ENCODE data around the gene LYVE1.

LYVE1 gene

GRCh38 chr11:10607462-10608132 lies 39.1 kb upstream of the LYVE1 start:
- TF ChIP-seq FOXP2 (optimal IDR thresholded peaks at IDR 0.05; ENCODE audit: borderline replicate concordance, extremely low read depth, extremely low read length, insufficient read depth), result no peak

DNA sequence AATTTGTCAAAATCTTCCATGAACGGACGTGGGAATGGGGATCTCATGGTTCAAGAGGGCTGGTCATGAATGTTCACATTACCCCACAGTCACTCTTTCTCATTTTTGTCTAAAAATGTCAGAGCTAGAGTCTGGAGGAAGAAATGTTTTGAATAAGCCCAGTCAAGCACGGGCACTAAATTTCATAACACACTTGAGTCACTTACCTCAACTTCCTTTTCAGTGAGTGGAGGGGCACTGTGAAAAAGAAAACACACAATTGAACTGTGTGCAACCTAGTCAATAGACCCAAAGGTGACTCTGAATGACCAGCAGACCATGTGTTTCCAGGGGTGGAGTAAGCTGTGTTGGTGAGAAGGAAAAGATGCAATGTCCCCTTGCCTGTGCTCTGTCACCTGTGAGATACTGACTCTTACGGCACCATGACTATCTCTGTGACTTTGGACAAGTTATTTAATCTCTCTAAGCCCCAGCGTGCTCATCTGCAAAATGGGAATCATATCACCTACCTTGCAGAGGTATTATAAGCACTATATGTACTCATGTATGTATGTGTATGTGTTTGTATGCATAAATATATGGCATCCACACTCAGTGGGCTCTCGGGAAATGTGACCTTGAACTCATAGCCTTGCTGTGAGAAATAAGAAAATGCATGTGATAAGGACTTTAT lies 38.2 kb upstream of the LYVE1 start:
- TF ChIP-seq SIN3A (IDR thresholded peaks at IDR 0.05; ENCODE audit: borderline replicate concordance, insufficient read depth, low read length) (no peak), POLR2AphosphoS5 (IDR thresholded peaks at IDR 0.05; ENCODE audit: low read depth, low read length) (no peak), FOXP2 (optimal IDR thresholded peaks at IDR 0.05; ENCODE audit: borderline replicate concordance, extremely low read depth, extremely low read length, insufficient read depth) (no peak), TAF1 (IDR thresholded peaks at IDR 0.05; ENCODE audit: borderline replicate concordance, insufficient read depth, low read length) (no peak)
- TF ChIP-seq, protein P1, sequence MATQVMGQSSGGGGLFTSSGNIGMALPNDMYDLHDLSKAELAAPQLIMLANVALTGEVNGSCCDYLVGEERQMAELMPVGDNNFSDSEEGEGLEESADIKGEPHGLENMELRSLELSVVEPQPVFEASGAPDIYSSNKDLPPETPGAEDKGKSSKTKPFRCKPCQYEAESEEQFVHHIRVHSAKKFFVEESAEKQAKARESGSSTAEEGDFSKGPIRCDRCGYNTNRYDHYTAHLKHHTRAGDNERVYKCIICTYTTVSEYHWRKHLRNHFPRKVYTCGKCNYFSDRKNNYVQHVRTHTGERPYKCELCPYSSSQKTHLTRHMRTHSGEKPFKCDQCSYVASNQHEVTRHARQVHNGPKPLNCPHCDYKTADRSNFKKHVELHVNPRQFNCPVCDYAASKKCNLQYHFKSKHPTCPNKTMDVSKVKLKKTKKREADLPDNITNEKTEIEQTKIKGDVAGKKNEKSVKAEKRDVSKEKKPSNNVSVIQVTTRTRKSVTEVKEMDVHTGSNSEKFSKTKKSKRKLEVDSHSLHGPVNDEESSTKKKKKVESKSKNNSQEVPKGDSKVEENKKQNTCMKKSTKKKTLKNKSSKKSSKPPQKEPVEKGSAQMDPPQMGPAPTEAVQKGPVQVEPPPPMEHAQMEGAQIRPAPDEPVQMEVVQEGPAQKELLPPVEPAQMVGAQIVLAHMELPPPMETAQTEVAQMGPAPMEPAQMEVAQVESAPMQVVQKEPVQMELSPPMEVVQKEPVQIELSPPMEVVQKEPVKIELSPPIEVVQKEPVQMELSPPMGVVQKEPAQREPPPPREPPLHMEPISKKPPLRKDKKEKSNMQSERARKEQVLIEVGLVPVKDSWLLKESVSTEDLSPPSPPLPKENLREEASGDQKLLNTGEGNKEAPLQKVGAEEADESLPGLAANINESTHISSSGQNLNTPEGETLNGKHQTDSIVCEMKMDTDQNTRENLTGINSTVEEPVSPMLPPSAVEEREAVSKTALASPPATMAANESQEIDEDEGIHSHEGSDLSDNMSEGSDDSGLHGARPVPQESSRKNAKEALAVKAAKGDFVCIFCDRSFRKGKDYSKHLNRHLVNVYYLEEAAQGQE (IDR thresholded peaks at IDR 0.05; ENCODE audit: insufficient read depth in 1 of 2, low read depth in 2 of 2, low read length in 2 of 2), result no peak

GRCh38 chr11:10605941-10606381 lies 37.5 kb upstream of the LYVE1 start:
- TF ChIP-seq, protein P1 (IDR thresholded peaks at IDR 0.05; ENCODE audit: insufficient read depth in 1 of 2, low read depth in 2 of 2, low read length in 2 of 2), result no peak
- TF ChIP-seq POLR2AphosphoS5 (IDR thresholded peaks at IDR 0.05; ENCODE audit: low read depth, low read length) (no peak), TAF1 (IDR thresholded peaks at IDR 0.05; ENCODE audit: borderline replicate concordance, insufficient read depth, low read length) (no peak), SIN3A (IDR thresholded peaks at IDR 0.05; ENCODE audit: borderline replicate concordance, insufficient read depth, low read length) (no peak), FOXP2 (optimal IDR thresholded peaks at IDR 0.05; ENCODE audit: borderline replicate concordance, extremely low read depth, extremely low read length, insufficient read depth) (no peak)

DNA sequence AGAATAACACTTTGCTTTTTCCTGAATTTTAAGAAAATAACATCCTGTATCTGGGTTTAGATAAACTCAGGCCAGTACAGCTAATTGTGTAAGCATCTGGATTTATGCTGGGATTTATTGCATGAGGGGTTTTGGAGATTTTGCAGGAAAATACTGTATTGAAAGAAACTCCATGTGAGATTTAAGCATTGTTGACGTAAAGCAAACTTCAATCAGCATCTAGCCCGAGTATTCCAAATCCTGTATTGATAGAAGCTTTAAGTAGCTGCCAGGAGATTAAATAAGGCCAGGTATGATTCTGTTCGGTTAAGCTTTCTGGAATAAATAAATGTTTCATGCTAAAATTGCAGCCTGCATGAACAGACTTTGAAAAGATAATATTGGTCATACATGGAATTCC lies 36.3 kb upstream of the LYVE1 start:
- TF ChIP-seq TAF1 (IDR thresholded peaks at IDR 0.05; ENCODE audit: borderline replicate concordance, insufficient read depth, low read length), result no peak
- no peak for TF ChIP-seq POLR2AphosphoS5 (IDR thresholded peaks at IDR 0.05; ENCODE audit: low read depth, low read length)
- no peak for TF ChIP-seq SIN3A (IDR thresholded peaks at IDR 0.05; ENCODE audit: borderline replicate concordance, insufficient read depth, low read length)

GRCh38 chr11:10604340-10604748 lies 35.9 kb upstream of the LYVE1 start:
- TF ChIP-seq, protein P1 (IDR thresholded peaks at IDR 0.05; ENCODE audit: insufficient read depth in 1 of 2, low read depth in 2 of 2, low read length in 2 of 2), result no peak

- TF ChIP-seq FOXP2 (optimal IDR thresholded peaks at IDR 0.05; ENCODE audit: borderline replicate concordance, extremely low read depth, extremely low read length, insufficient read depth), result no peak
- TF ChIP-seq, protein P1 (IDR thresholded peaks at IDR 0.05; ENCODE audit: insufficient read depth in 1 of 2, low read depth in 2 of 2, low read length in 2 of 2), result no peak
- TF ChIP-seq SIN3A (IDR thresholded peaks at IDR 0.05; ENCODE audit: borderline replicate concordance, insufficient read depth, low read length), result no peak
- no peak for TF ChIP-seq POLR2AphosphoS5 (IDR thresholded peaks at IDR 0.05; ENCODE audit: low read depth, low read length)
- no peak for TF ChIP-seq TAF1 (IDR thresholded peaks at IDR 0.05; ENCODE audit: borderline replicate concordance, insufficient read depth, low read length)
Observed at GRCh38 chr11:10603721-10604297, 35.3 kb upstream of the LYVE1 start.
